Kidney (tissue), 14 donors: Measurements from ENCODE around the gene NOL9. TPM values are rescaled to one million over a fixed set of nuclear protein-coding genes. Genes with fewer than 3 reads are reported as not detected.

Source experiments
- DNase-seq, 5 donors: peaks; one replicate each; pipeline ENCODE4 v3.0.0-alpha.2; 2013 to 2020
- FAIRE-seq: peaks from 2 replicates; lab custom pipeline; 2012; peaks lifted over from hg19 to GRCh38; lab: Jason Lieb, UNC
- H3K27ac ChIP-seq, 2 donors: one replicate each; pipeline ENCODE4 v1.7.0; 2013; ENCODE audit warnings: low read depth in 2 of 2, low read length in 2 of 2, inconsistent platforms in 1 of 2
- H3K27me3 ChIP-seq: one replicate; pipeline ENCODE4 v1.7.1; 2013; ENCODE audit warnings: low read length, inconsistent platforms; ENCODE audit not compliant: control insufficient read depth, insufficient read depth
- H3K36me3 ChIP-seq, 3 donors: one replicate each; pipeline versions ENCODE4 v1.7.0 to v1.7.1; 2013; ENCODE audit warnings: low read length in 3 of 3, control low read depth in 1 of 3, inconsistent platforms in 1 of 3; ENCODE audit not compliant: insufficient read depth in 3 of 3, control insufficient read depth in 2 of 3
- H3K4me1 ChIP-seq, 3 donors: one replicate each; pipeline versions ENCODE4 v1.7.0 to v1.7.1; 2013; ENCODE audit warnings: low read length in 3 of 3, inconsistent platforms in 1 of 3, low read depth in 1 of 3; ENCODE audit not compliant: control insufficient read depth in 2 of 3, insufficient read depth in 2 of 3
- H3K4me3 ChIP-seq, 3 donors: one replicate each; pipeline versions ENCODE4 v1.7.0 to v1.8.1; 2013; ENCODE audit warnings: low read length in 3 of 3, control low read depth in 1 of 3, inconsistent platforms in 1 of 3
- H3K9ac ChIP-seq, 3 donors: one replicate each; pipeline versions ENCODE4 v1.7.0 to v1.7.1; 2013; ENCODE audit warnings: low read length in 3 of 3, control low read depth in 1 of 3, inconsistent platforms in 1 of 3
- H3K9me3 ChIP-seq, 3 donors: one replicate each; pipeline versions ENCODE4 v1.7.0 to v1.7.1; 2013; ENCODE audit warnings: low read length in 3 of 3, control low read depth in 1 of 3, inconsistent platforms in 1 of 3; ENCODE audit not compliant: control insufficient read depth in 2 of 3, insufficient read depth in 1 of 3
- CTCF ChIP-seq: IDR thresholded peaks from 3 replicates; pipeline ENCODE4 v1.5.1; 2012; ENCODE audit warnings: mild to moderate bottlenecking, moderate library complexity, borderline replicate concordance; ENCODE audit not compliant: insufficient read depth; ENCODE audit errors: extremely low read depth
- intact Hi-C: fragments of 100-400 bp; cut with DNase I; formaldehyde crosslinking; loops from one replicate; pipeline ENCODE4 v1.11.1; 2022
- polyA plus RNA-seq: library from polyadenylated mRNA; stranded (reverse); fragments of 350-450 nt; fragmentation: Illumina TruSeq; extraction: RNeasy Lipid Tissue Mini Kit (QIAGEN cat#74804); gene quantifications from one replicate; pipeline ENCODE4 v1.2.3, GENCODE V29; 2014; ENCODE audit warnings: low read depth, low replicate concordance; ENCODE audit not compliant: insufficient read depth
- total RNA-seq: library from RNA; stranded (reverse); fragmentation: NEBNext Ultra II Directional; extraction: Animal tissue kit (Norgen Biotek cat#: 25700); gene quantifications from one replicate; pipeline ENCODE4 v1.2.1, GENCODE V29; 2021
- donor health status: control.
- donor health status: control.
- donor health status: control.
- donor health status: control.
- donor health status: control.
- donor health status: DM: yes; HTN: yes; CAD: no.
- donor health status: Normal renal cell carcinoma (clear cell type).

The NOL9 gene
- total and polyA plus RNA-seq, 2 donors from 2014 or later: 4.3 to 28.7 TPM

- FAIRE-seq (no peak), DNase-seq (peak in 1 of 5 donors; percentile 43)
- intact Hi-C loops: no loop called here
Observed at GRCh38 chr1:6508154-6508815, 46.0 kb downstream of the NOL9 start.

GRCh38 chr1:6507461-6507911 is 46.8 kb downstream of the NOL9 start:
- no peak for FAIRE-seq

More at GRCh38 chr1:6508154-6508815, 46.0 kb downstream of the NOL9 start:
- Histone ChIP-seq H3K27ac (no peak overlapping the region), H3K4me3 (no peak overlapping the region), H3K36me3 (no peaks in the 10 kb centered on the region), H3K9ac (no peak overlapping the region), H3K27me3 (no peaks in the 10 kb centered on the region), H3K4me1 (no peaks in the 10 kb centered on the region), H3K9me3 (no peaks in the 10 kb centered on the region)
- TF ChIP-seq CTCF: no peak

GRCh38 chr1:6507037-6507428 is 47.3 kb downstream of the NOL9 start:
- intact Hi-C loops: no loop called here
- H3K9me3 ChIP-seq: no peaks in the 10 kb centered on the region
- no peak overlapping the region for H3K4me3 ChIP-seq
- H3K9ac ChIP-seq: no peak overlapping the region
- FAIRE-seq: no peak
- no peaks in the 10 kb centered on the region for H3K27me3 ChIP-seq
- H3K4me1 ChIP-seq: peaks cover 0 to 7% (median 0%) of the 10 kb centered on the region in 3 donors
- no peaks in the 10 kb centered on the region for H3K36me3 ChIP-seq
- DNase-seq: peak in 1 of 5 donors; percentile 55
- H3K27ac ChIP-seq: no peak overlapping the region
- no peak for TF ChIP-seq CTCF

More at GRCh38 chr1:6507461-6507911, 46.8 kb downstream of the NOL9 start:
- Histone ChIP-seq H3K27ac (no peak overlapping the region), H3K4me1 (peaks cover 0 to 3% (median 0%) of the 10 kb centered on the region in 3 donors), H3K27me3 (no peaks in the 10 kb centered on the region), H3K9me3 (no peaks in the 10 kb centered on the region), H3K9ac (no peak overlapping the region), H3K4me3 (no peak overlapping the region), H3K36me3 (no peaks in the 10 kb centered on the region)
- intact Hi-C loops: no loop called here
- no peak for TF ChIP-seq CTCF
- peak in 1 of 5 donors; percentile 71 for DNase-seq
